CD4-positive, alpha-beta T cell treated with Interleukin-6 for 4 hours (primary cell): ENCODE measurements around the gene PPP1R37.

ENCODE experiments used
- DNase-seq: peaks from one replicate; pipeline ENCODE4 v3.0.0-alpha.2; 2020; ENCODE audit warnings: mixed read lengths

The PPP1R37 gene

GRCh38 chr19:45138303-45138751 is 45.3 kb downstream of the PPP1R37 start:
- DNase-seq, result no peak

GRCh38 chr19:45139286-45140143 is 46.5 kb downstream of the PPP1R37 start:
- DNase-seq, result no peak

- DNase-seq, result no peak
These were observed 47.1 kb downstream of the PPP1R37 start for GRCh38 chr19:45140144-45140503.

- DNase-seq, result no peak
These were observed 47.6 kb downstream of the PPP1R37 start for GRCh38 chr19:45140533-45140932.

GRCh38 chr19:45141203-45141900 is 48.4 kb downstream of the PPP1R37 start:
- DNase-seq, result no peak

- no peak for DNase-seq
These were observed 49.2 kb downstream of the PPP1R37 start for GRCh38 chr19:45142016-45142725.

GRCh38 chr19:45142726-45143110 is 49.7 kb downstream of the PPP1R37 start:
- DNase-seq, result no peak

GRCh38 chr19:45144431-45145269 is 51.7 kb downstream of the PPP1R37 start:
- no peak for DNase-seq

- no peak for DNase-seq
These were observed 52.6 kb downstream of the PPP1R37 start for GRCh38 chr19:45145270-45146189.

GRCh38 chr19:45146251-45146650 is 53.3 kb downstream of the PPP1R37 start:
- no peak for DNase-seq

- no peak for DNase-seq
These were observed 53.8 kb downstream of the PPP1R37 start for GRCh38 chr19:45146741-45147205.

- DNase-seq, result no peak
These were observed 55.1 kb downstream of the PPP1R37 start for GRCh38 chr19:45147835-45148676.

- DNase-seq, result no peak
These were observed 56.1 kb downstream of the PPP1R37 start for GRCh38 chr19:45149129-45149528.

- no peak for DNase-seq
These were observed 57.2 kb downstream of the PPP1R37 start for GRCh38 chr19:45150180-45150579.

GRCh38 chr19:45150751-45151281 is 57.8 kb downstream of the PPP1R37 start:
- no peak for DNase-seq

GRCh38 chr19:45151320-45151719 is 58.3 kb downstream of the PPP1R37 start:
- no peak for DNase-seq

GRCh38 chr19:45151821-45152503 is 59.0 kb downstream of the PPP1R37 start:
- DNase-seq, result no peak

GRCh38 chr19:45152504-45153338 is 59.7 kb downstream of the PPP1R37 start:
- DNase-seq, result peak; percentile 67
